ENCODE results near the gene OR9A4.

DNA sequence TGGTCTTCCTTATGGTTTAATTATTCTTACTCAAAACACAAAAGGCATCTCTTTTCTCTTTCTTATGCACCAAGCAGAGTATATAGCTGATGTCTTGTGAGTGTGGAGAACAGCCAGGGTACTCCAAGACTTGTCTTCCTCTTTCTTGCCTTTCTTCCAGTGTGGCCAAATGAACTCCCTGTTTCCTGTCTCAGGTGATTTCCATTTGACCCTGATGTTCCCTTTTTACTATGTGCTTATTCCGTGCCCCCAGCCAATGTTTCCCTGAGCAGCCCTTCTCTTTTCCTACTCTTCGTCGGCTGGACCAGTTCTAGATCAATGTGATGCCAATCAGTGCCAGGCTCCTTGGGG lies 12.6 kb downstream of the OR9A4 start:
- TF ChIP-seq, protein P1, sequence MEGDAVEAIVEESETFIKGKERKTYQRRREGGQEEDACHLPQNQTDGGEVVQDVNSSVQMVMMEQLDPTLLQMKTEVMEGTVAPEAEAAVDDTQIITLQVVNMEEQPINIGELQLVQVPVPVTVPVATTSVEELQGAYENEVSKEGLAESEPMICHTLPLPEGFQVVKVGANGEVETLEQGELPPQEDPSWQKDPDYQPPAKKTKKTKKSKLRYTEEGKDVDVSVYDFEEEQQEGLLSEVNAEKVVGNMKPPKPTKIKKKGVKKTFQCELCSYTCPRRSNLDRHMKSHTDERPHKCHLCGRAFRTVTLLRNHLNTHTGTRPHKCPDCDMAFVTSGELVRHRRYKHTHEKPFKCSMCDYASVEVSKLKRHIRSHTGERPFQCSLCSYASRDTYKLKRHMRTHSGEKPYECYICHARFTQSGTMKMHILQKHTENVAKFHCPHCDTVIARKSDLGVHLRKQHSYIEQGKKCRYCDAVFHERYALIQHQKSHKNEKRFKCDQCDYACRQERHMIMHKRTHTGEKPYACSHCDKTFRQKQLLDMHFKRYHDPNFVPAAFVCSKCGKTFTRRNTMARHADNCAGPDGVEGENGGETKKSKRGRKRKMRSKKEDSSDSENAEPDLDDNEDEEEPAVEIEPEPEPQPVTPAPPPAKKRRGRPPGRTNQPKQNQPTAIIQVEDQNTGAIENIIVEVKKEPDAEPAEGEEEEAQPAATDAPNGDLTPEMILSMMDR (IDR thresholded peaks at IDR 0.05): no peak
- TF ChIP-seq POLR2A (IDR thresholded peaks at IDR 0.05): no peak
- no peak for TF ChIP-seq EP300 (IDR thresholded peaks at IDR 0.05)

All from ovary (tissue), 3 donors.